ENCODE measurements around the gene C1QTNF8. TPM values are rescaled to one million over a fixed set of nuclear protein-coding genes. Genes with fewer than 3 reads are reported as not detected.

C1QTNF8 gene
- total and polyA plus RNA-seq, 2 of the 13 experiments (the other 11 are each of a cell fraction or from before 2014, with no cell fraction given), result 0.09 TPM; not detected in 1

DNA sequence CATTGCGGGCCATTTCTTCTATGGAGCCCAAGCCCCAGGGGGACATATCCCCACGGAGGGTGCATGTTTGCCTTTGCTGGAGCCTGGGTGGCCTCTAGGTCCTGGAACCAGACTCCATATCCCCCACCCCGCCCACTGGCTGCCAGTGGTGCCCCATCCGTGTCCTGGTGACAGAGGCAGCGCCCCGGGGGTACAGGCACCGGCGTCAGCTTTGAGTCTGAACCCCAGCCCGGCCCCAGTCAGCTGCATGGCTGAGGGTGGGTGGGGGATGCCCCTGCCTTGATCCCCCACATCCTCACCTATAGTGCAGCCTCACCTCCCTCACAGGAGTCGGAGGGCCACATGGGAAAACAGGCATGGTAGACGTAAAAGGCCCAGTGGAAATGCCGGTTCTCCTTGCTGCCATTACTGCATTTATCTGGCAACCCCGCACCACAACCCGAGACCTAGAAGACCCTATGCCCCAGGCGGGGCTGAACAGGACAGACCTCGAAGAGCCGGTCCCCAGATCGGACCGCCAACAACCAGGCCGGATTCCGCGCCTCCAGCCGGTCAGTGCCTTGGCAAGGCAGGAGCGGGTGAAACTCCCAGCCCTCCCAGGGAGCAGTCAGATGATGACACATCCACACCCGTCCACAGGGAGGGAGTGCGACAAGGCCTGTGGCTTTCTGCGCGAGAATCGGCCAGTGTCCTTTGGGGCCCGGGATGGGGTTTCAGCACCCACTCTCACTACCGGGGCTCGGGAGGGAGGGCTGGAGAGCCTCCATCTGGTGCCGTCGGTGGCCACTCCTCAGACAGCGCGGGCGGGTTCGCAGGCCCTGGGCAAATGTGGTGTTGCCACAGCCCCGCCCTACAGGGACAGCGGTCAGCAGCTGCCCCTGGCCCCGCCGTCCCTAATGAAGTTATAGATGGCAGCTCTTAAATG lies 35.4 kb downstream of the C1QTNF8 start:
- CTCF ChIA-PET (ENCODE audit: low intra/inter-chr PET ratio, low total read pairs), result no interaction called here
- Histone ChIP-seq H3K27me3 (ENCODE audit: control insufficient read depth in 1 of 2, insufficient read depth in 2 of 2, low read length in 2 of 2) (peaks cover 20 to 66% of the 10 kb centered on the region in 2 experiments), H3K79me2 (ENCODE audit: insufficient read depth, low read length) (no peaks in the 10 kb centered on the region), H3K4me1 (ENCODE audit: insufficient read depth, low read length) (no peaks in the 10 kb centered on the region), H3K27ac (ENCODE audit: extremely low read length, insufficient read depth, low read length) (no peak overlapping the region), H3K4me2 (ENCODE audit: low read depth, low read length) (no peak overlapping the region), H3K36me3 (replicated peaks in 1 of 2; ENCODE audit: control insufficient read depth in 1 of 2, insufficient read depth in 2 of 2, low read length in 2 of 2) (no peaks in the 10 kb centered on the region), H4K20me1 (ENCODE audit: insufficient read depth, low read length) (no peaks in the 10 kb centered on the region; the same call in 1 of the 2 replicates), H3K9me3 (ENCODE audit: low read length) (no peaks in the 10 kb centered on the region), H3K4me3 (replicated peaks in 1 of 3; ENCODE audit: insufficient read depth in 1 of 3, low read depth in 2 of 3, low read length in 3 of 3) (no peak overlapping the region), H3K9ac (ENCODE audit: insufficient read depth, low read depth, low read length) (no peak overlapping the region), H2AFZ (ENCODE audit: low read length) (no peak overlapping the region)
- whole genome bisulfite sequencing (ENCODE audit: low lambda C conversion rate), result 66% methylated on average over 20 of the region's 42 CpGs
- DNase-seq (ENCODE audit: low spot score) (no peak), FAIRE-seq (no peak), ATAC-seq (no peak)
- no peak for TF ChIP-seq DR1 (CRISPR knock-in tag; IDR thresholded peaks at IDR 0.05)
- TF ChIP-seq RBM39 (IDR thresholded peaks at IDR 0.05; ENCODE audit: low read depth, low read length, poor library complexity, severe bottlenecking), result no peak
- TF ChIP-seq ZNF616 (CRISPR knock-in tag; IDR thresholded peaks at IDR 0.05; ENCODE audit: low read depth), result no peak
- TF ChIP-seq, protein P1, sequence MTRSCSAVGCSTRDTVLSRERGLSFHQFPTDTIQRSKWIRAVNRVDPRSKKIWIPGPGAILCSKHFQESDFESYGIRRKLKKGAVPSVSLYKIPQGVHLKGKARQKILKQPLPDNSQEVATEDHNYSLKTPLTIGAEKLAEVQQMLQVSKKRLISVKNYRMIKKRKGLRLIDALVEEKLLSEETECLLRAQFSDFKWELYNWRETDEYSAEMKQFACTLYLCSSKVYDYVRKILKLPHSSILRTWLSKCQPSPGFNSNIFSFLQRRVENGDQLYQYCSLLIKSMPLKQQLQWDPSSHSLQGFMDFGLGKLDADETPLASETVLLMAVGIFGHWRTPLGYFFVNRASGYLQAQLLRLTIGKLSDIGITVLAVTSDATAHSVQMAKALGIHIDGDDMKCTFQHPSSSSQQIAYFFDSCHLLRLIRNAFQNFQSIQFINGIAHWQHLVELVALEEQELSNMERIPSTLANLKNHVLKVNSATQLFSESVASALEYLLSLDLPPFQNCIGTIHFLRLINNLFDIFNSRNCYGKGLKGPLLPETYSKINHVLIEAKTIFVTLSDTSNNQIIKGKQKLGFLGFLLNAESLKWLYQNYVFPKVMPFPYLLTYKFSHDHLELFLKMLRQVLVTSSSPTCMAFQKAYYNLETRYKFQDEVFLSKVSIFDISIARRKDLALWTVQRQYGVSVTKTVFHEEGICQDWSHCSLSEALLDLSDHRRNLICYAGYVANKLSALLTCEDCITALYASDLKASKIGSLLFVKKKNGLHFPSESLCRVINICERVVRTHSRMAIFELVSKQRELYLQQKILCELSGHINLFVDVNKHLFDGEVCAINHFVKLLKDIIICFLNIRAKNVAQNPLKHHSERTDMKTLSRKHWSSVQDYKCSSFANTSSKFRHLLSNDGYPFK (CRISPR knock-in tag; IDR thresholded peaks at IDR 0.05; ENCODE audit: borderline replicate concordance), result no peak
- TF ChIP-seq, protein P2, sequence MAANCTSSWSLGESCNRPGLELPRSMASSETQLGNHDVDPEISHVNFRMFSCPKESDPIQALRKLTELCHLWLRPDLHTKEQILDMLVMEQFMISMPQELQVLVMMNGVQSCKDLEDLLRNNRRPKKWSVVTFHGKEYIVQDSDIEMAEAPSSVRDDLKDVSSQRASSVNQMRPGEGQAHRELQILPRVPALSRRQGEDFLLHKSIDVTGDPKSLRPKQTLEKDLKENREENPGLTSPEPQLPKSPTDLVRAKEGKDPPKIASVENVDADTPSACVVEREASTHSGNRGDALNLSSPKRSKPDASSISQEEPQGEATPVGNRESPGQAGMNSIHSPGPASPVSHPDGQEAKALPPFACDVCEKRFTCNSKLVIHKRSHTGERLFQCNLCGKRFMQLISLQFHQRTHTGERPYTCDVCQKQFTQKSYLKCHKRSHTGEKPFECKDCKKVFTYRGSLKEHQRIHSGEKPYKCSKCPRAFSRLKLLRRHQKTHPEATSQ (CRISPR knock-in tag; IDR thresholded peaks at IDR 0.05; ENCODE audit: borderline replicate concordance), result no peak
- TF ChIP-seq ZKSCAN8 (CRISPR knock-in tag; IDR thresholded peaks at IDR 0.05; ENCODE audit: borderline replicate concordance), result no peak
- TF ChIP-seq, protein P3, sequence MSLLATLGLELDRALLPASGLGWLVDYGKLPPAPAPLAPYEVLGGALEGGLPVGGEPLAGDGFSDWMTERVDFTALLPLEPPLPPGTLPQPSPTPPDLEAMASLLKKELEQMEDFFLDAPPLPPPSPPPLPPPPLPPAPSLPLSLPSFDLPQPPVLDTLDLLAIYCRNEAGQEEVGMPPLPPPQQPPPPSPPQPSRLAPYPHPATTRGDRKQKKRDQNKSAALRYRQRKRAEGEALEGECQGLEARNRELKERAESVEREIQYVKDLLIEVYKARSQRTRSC (CRISPR knock-in tag; IDR thresholded peaks at IDR 0.05; ENCODE audit: low read depth), result no peak
- TF ChIP-seq SMAD1 (CRISPR knock-in tag; IDR thresholded peaks at IDR 0.05; ENCODE audit: borderline replicate concordance, low read depth), result no peak
- TF ChIP-seq, protein P4, sequence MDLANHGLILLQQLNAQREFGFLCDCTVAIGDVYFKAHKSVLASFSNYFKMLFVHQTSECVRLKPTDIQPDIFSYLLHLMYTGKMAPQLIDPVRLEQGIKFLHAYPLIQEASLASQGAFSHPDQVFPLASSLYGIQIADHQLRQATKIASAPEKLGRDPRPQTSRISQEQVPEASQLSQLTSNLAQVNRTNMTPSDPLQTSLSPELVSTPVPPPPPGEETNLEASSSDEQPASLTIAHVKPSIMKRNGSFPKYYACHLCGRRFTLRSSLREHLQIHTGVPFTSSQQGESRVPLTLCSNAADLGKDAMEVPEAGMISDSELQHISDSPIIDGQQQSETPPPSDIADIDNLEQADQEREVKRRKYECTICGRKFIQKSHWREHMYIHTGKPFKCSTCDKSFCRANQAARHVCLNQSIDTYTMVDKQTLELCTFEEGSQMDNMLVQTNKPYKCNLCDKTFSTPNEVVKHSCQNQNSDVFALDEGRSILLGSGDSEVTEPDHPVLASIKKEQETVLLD (CRISPR knock-in tag; IDR thresholded peaks at IDR 0.05; ENCODE audit: low read depth), result no peak
- no peak for TF ChIP-seq ZNF350 (CRISPR knock-in tag; IDR thresholded peaks at IDR 0.05; ENCODE audit: borderline replicate concordance, low read depth)
- POLR2A ChIA-PET, result no interaction called here
- no TSS peak for BruUV-seq (replicated peaks)
- in situ Hi-C loops (cut with HindIII; ENCODE audit: extremely low pct_ligation_motif_present, low pct_unique_long_range_greater_than_20kb) (no loop called here), intact Hi-C loops (cut with micrococcal nuclease; ENCODE audit: unreplicated experiment) (no loop called here)
